ENCODE data around the gene B2M.
"Not testable (repeated sequence)": the region's sequence is repeated elsewhere in the genome, so short reads cannot be mapped to it uniquely, and the experiment has no call there.

Gene B2M

GRCh38 chr15:44726568-44727484, 15.5 kb downstream of the B2M start:
- peak; percentile 19 to 79 for DNase-seq

- DNase-seq: no peak
Observed at GRCh38 chr15:44727485-44728231, 16.3 kb downstream of the B2M start.

- DNase-seq: not testable (repeated sequence)
Observed at GRCh38 chr15:44728232-44728575, 16.9 kb downstream of the B2M start.

- DNase-seq: peak; percentile 88 to 96
Observed at GRCh38 chr15:44728576-44729407, 17.5 kb downstream of the B2M start.

- DNase-seq: peak in 1 of 2 experiments; percentile 31
Observed at GRCh38 chr15:44729408-44730127, 18.3 kb downstream of the B2M start.

GRCh38 chr15:44734839-44735481, 23.6 kb downstream of the B2M start:
- no peak for DNase-seq

GRCh38 chr15:44735482-44736180, 24.3 kb downstream of the B2M start:
- no peak for DNase-seq

GRCh38 chr15:44736181-44736765, 25.0 kb downstream of the B2M start, which contains the start of gene TRIM69:
Gene TRIM69 (plus strand): TSS chr15:44736528. CDS start chr15:44736705, 177 bp downstream.
- no peak for DNase-seq

GRCh38 chr15:44738340-44738984, 27.1 kb downstream of the B2M start:
- DNase-seq: peak in 1 of 2 experiments; percentile 28

DNA sequence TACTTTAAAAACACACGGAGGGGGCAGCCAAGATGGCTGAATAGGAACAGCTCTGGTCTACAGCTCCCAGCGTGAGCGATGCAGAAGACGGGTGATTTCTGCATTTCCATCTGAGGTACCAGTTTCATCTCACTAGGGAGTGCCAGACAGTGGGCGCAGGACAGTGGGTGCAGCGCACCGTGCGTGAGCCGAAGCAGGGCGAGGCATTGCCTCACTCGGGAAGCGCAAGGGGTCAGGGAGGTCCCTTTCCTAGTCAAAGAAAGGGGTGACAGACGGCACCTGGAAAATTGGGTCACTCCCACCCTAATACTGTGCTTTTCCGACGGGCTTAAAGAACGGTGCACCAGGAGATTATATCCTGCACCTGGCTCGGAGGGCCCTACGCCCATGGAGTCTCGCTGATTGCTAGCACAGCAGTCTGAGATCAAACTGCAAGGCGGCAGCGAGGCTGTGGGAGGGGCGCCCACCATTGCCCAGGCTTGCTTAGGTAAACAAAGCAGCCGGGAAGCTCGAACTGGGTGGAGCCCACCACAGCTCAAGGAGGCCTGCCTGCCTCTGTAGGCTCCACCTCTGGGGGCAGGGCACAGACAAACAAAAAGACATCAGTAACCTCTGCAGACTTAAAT, 28.0 kb downstream of the B2M start:
- not testable (repeated sequence) for DNase-seq

GRCh38 chr15:44743454-44743853, 32.1 kb downstream of the B2M start:
- not testable (repeated sequence) for DNase-seq

GRCh38 chr15:44753345-44753744, 42.0 kb downstream of the B2M start:
- DNase-seq: no peak

- DNase-seq: no peak
Observed at GRCh38 chr15:44763187-44763586, 51.9 kb downstream of the B2M start.

DNA sequence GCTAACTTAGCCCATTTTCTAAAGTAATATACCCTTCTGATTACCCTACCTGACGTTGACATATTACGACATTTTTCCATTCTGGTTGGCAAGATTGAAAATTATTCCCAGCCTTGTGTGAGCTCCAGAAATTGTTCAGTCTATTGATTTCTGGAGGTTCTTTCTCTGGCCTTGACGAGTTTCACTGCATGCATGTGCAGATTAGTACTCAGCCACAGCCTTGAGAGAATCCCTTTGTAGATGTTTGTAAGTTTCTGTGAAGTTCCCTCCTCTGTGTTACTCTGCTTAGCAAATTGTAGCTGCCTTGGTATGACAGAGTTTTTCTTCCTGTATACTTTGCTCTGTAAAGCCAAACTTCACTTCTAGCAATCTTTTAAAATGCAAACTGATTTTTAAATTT, 52.5 kb downstream of the B2M start:
- DNase-seq: no peak

GRCh38 chr15:44765036-44765435, 53.7 kb downstream of the B2M start:
- DNase-seq: no peak
